H1 (cell line): ENCODE measurements around the gene BEST2.

Experiments used
- CHD2 ChIP-seq: IDR thresholded peaks from 2 replicates; pipeline ENCODE4 v1.6.1; 2012; ENCODE audit warnings: low read length, improper control_type of control experiment
- EP300 ChIP-seq, 2 experiments: IDR thresholded peaks; 1 replicate in 1 of 2; 2 replicates in 1 of 2; pipeline ENCODE4 v1.6.1; 2011 to 2012; ENCODE audit warnings: low read depth in 2 of 2, low read length in 2 of 2, mild to moderate bottlenecking in 2 of 2, borderline replicate concordance in 1 of 2, inconsistent platforms in 1 of 2, moderate library complexity in 1 of 2
- GABPA ChIP-seq: IDR thresholded peaks from 2 replicates; pipeline ENCODE4 v1.6.1; 2011; ENCODE audit warnings: mild to moderate bottlenecking, low read length, moderate library complexity, borderline replicate concordance; ENCODE audit not compliant: insufficient read depth
- MAFK ChIP-seq: IDR thresholded peaks from 2 replicates; pipeline ENCODE4 v1.6.1; 2012; ENCODE audit warnings: low read depth, mild to moderate bottlenecking, improper control_type of control experiment, low read length
- POLR2A ChIP-seq, 2 experiments: IDR thresholded peaks; 1 replicate in 1 of 2; 2 replicates in 1 of 2; pipeline ENCODE4 v1.6.1; 2011; ENCODE audit warnings: low read depth in 2 of 2, low read length in 2 of 2, mild to moderate bottlenecking in 2 of 2; ENCODE audit errors: control extremely low read depth in 1 of 2
- RNF2 ChIP-seq: fragments of 200-900, 300-1000 bp; sonication (generic); IDR thresholded peaks from 2 replicates; pipeline ENCODE4 v1.7.1; 2016; ENCODE audit warnings: borderline replicate concordance, low read depth, mild to moderate bottlenecking, antibody characterized with exemption, low read length; ENCODE audit not compliant: poor library complexity, severe bottlenecking; ENCODE audit errors: missing control alignments
- SIN3A ChIP-seq, 2 experiments: IDR thresholded peaks in 1 of 2; conservative IDR thresholded peaks in 1 of 2; 2 replicates each; pipeline ENCODE4 v1.6.1; 2011 to 2012; ENCODE audit warnings: low read length in 2 of 2, improper control_type of control experiment in 1 of 2, low read depth in 1 of 2, mild to moderate bottlenecking in 1 of 2
- SP2 ChIP-seq: IDR thresholded peaks from 2 replicates; pipeline ENCODE4 v1.6.1; 2012; ENCODE audit warnings: mild to moderate bottlenecking, low read length, inconsistent platforms
- TBP ChIP-seq: IDR thresholded peaks from 2 replicates; pipeline ENCODE4 v1.6.1; 2011; ENCODE audit warnings: low read depth, low read length, improper control_type of control experiment
- TCF12 ChIP-seq: IDR thresholded peaks from 2 replicates; pipeline ENCODE4 v1.6.1; 2011; ENCODE audit warnings: low read depth, mild to moderate bottlenecking, low read length
- YY1 ChIP-seq: IDR thresholded peaks from 2 replicates; pipeline ENCODE4 v1.6.1; 2011; ENCODE audit warnings: low read depth, mild to moderate bottlenecking, low read length
- TF ChIP-seq, protein P1 (sequence below), 3 experiments: IDR thresholded peaks; 1 replicate in 2 of 3; 2 replicates in 1 of 3; pipeline versions ENCODE4 v1.5.1 to v1.6.1; 2011; ENCODE audit warnings: low read length in 3 of 3, mild to moderate bottlenecking in 3 of 3, inconsistent platforms in 2 of 3, low read depth in 1 of 3, moderate library complexity in 1 of 3; ENCODE audit not compliant: insufficient read depth in 1 of 3; ENCODE audit errors: control extremely low read depth in 1 of 3
- TF ChIP-seq, protein P2 (sequence below): IDR thresholded peaks from 2 replicates; pipeline ENCODE4 v1.6.1; 2012; ENCODE audit warnings: inconsistent platforms

- TF ChIP-seq CHD2: peak; percentile 87
- no peak for TF ChIP-seq YY1
- TF ChIP-seq, protein P1, sequence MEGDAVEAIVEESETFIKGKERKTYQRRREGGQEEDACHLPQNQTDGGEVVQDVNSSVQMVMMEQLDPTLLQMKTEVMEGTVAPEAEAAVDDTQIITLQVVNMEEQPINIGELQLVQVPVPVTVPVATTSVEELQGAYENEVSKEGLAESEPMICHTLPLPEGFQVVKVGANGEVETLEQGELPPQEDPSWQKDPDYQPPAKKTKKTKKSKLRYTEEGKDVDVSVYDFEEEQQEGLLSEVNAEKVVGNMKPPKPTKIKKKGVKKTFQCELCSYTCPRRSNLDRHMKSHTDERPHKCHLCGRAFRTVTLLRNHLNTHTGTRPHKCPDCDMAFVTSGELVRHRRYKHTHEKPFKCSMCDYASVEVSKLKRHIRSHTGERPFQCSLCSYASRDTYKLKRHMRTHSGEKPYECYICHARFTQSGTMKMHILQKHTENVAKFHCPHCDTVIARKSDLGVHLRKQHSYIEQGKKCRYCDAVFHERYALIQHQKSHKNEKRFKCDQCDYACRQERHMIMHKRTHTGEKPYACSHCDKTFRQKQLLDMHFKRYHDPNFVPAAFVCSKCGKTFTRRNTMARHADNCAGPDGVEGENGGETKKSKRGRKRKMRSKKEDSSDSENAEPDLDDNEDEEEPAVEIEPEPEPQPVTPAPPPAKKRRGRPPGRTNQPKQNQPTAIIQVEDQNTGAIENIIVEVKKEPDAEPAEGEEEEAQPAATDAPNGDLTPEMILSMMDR (IDR thresholded peaks at IDR 0.05; ENCODE audit: control extremely low read depth in 1 of 3, insufficient read depth in 1 of 3, low read depth in 1 of 3, low read length in 3 of 3): no peak
- no peak for TF ChIP-seq SIN3A (conservative IDR thresholded peaks at IDR 0.05 in 1 of 2, IDR thresholded peaks at IDR 0.05 in 1 of 2; ENCODE audit: low read depth in 1 of 2, low read length in 2 of 2)
- no peak; the same call in 1 of the 2 replicates for TF ChIP-seq SP2
- TF ChIP-seq TCF12: no peak
- no peak for TF ChIP-seq GABPA
- TF ChIP-seq, protein P2, sequence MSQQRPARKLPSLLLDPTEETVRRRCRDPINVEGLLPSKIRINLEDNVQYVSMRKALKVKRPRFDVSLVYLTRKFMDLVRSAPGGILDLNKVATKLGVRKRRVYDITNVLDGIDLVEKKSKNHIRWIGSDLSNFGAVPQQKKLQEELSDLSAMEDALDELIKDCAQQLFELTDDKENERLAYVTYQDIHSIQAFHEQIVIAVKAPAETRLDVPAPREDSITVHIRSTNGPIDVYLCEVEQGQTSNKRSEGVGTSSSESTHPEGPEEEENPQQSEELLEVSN: no peak
- TF ChIP-seq POLR2A (IDR thresholded peaks at IDR 0.05; ENCODE audit: control extremely low read depth in 1 of 2, low read depth in 2 of 2, low read length in 2 of 2): no peak
- TF ChIP-seq TBP: peak; percentile 75; the same call in 1 of the 2 replicates
- TF ChIP-seq RNF2: no peak
- TF ChIP-seq MAFK: no peak
- TF ChIP-seq EP300 (IDR thresholded peaks at IDR 0.05; ENCODE audit: borderline replicate concordance in 1 of 2, low read depth in 2 of 2, low read length in 2 of 2): no peak
Observed at GRCh38 chr19:12703046-12703445, 48.5 kb upstream of the BEST2 start.
